ENCODE results near the gene SMARCE1.
"Not testable (repeated sequence)": the region's sequence is repeated elsewhere in the genome, so short reads cannot be mapped to it uniquely, and the experiment has no call there.

The SMARCE1 gene

GRCh38 chr17:40608061-40608581, 39.5 kb downstream of the SMARCE1 start:
- DNase-seq, result no peak

GRCh38 chr17:40607641-40608040, 40.0 kb downstream of the SMARCE1 start:
- no peak for DNase-seq

GRCh38 chr17:40606548-40607353, 40.9 kb downstream of the SMARCE1 start:
- no peak for DNase-seq

GRCh38 chr17:40605306-40605705, 42.3 kb downstream of the SMARCE1 start:
- no peak for DNase-seq

GRCh38 chr17:40604327-40605080, 43.1 kb downstream of the SMARCE1 start:
- DNase-seq, result no peak

GRCh38 chr17:40602445-40603443, 44.9 kb downstream of the SMARCE1 start:
- no peak for DNase-seq

GRCh38 chr17:40600486-40601046, 47.1 kb downstream of the SMARCE1 start:
- DNase-seq, result no peak

- DNase-seq, result no peak
Observed at GRCh38 chr17:40599468-40599763, 48.2 kb downstream of the SMARCE1 start.

GRCh38 chr17:40598619-40599467, 48.8 kb downstream of the SMARCE1 start:
- DNase-seq, result no peak

GRCh38 chr17:40598301-40598618, 49.4 kb downstream of the SMARCE1 start:
- DNase-seq, result no peak

GRCh38 chr17:40597556-40598300, 49.9 kb downstream of the SMARCE1 start:
- no peak for DNase-seq

- DNase-seq, result no peak
Observed at GRCh38 chr17:40597156-40597555, 50.5 kb downstream of the SMARCE1 start.

GRCh38 chr17:40596261-40596919, 51.2 kb downstream of the SMARCE1 start:
- DNase-seq, result no peak

- DNase-seq, result no peak
Observed at GRCh38 chr17:40590742-40591141, 56.9 kb downstream of the SMARCE1 start.

- DNase-seq, result no peak
Observed at GRCh38 chr17:40588552-40588951, 59.1 kb downstream of the SMARCE1 start.

GRCh38 chr17:40586264-40586663, 61.4 kb downstream of the SMARCE1 start:
- not testable (repeated sequence) for DNase-seq

GRCh38 chr17:40584950-40585349, 62.7 kb downstream of the SMARCE1 start:
- not testable (repeated sequence) for DNase-seq

- no peak for DNase-seq
Observed at GRCh38 chr17:40582328-40582901, 65.2 kb downstream of the SMARCE1 start.

- DNase-seq, result no peak
Observed at GRCh38 chr17:40580140-40580539, 67.5 kb downstream of the SMARCE1 start.

GRCh38 chr17:40579471-40579870, 68.1 kb downstream of the SMARCE1 start:
- no peak for DNase-seq

Measured in right forelimb (tissue), 1 donor.